VCaP (cell line): ENCODE data around the gene CDK10.

Source experiments
- H3K27ac ChIP-seq: fragments of 450-650 bp; 2 replicates; pipeline ENCODE4 v1.5.1; 2017
- TF ChIP-seq, protein P1 (sequence below): fragments of 450-650 bp; conservative IDR thresholded peaks from 2 replicates; pipeline ENCODE4 v1.5.1; 2017; ENCODE audit warnings: mild to moderate bottlenecking, moderate library complexity

The CDK10 gene

DNA sequence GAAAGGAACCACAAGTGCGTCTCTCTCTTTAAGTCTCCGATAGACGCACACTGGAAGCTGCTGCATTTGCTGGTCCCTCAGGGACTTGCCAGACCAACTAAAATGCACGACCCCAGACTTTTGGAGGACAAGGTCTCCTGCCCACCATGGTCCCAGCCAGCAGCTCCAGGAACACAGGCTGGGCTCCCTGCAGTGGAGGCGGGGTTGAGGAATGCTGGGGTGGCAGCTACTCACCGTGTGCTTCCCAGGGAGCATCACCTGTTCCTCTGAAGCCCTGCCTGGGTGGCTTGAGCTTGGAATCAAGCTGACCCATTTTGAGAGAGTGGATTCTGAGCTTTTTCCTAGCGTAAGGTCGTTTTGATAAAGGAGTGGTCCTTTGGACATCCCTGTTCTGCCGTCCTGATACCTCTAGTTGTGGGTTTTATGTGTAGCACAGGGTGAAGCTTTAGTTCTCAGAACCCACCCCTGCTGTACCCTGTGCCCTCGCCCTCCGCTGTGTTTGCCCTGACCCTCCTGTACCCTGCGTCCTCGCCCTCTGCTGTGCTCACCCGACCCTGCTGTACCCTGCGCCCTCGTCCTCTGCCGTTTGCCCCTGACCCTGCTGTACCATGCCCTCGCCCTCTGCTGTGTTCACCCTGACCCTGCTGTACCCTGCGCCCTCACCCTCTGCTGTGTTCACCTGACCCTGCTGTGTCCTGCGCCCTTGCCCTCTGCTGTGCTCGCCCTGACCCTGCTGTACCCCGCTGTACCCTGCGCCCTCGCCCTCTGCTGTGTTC, 45.8 kb downstream of the CDK10 start:
- H3K27ac ChIP-seq, result no peak overlapping the region
- TF ChIP-seq, protein P1, sequence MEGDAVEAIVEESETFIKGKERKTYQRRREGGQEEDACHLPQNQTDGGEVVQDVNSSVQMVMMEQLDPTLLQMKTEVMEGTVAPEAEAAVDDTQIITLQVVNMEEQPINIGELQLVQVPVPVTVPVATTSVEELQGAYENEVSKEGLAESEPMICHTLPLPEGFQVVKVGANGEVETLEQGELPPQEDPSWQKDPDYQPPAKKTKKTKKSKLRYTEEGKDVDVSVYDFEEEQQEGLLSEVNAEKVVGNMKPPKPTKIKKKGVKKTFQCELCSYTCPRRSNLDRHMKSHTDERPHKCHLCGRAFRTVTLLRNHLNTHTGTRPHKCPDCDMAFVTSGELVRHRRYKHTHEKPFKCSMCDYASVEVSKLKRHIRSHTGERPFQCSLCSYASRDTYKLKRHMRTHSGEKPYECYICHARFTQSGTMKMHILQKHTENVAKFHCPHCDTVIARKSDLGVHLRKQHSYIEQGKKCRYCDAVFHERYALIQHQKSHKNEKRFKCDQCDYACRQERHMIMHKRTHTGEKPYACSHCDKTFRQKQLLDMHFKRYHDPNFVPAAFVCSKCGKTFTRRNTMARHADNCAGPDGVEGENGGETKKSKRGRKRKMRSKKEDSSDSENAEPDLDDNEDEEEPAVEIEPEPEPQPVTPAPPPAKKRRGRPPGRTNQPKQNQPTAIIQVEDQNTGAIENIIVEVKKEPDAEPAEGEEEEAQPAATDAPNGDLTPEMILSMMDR, result no peak

DNA sequence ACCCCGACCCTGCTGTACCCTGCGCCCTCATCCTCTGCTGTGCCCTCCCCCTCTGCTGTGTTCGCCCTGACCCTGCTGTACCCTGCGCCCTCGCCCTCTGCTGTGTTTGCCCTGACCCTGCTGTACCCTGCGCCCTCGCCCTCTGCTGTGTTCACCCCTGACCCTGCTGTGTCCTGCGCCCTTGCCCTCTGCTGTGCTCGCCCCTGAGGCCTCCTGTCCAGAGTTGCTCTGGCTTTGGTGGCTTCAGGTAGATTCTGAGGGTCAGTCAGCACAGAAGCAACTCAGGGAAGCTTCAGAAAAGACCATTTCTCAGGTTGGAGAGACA, 46.4 kb downstream of the CDK10 start:
- H3K27ac ChIP-seq, result no peak overlapping the region
- TF ChIP-seq, protein P1, result no peak

DNA sequence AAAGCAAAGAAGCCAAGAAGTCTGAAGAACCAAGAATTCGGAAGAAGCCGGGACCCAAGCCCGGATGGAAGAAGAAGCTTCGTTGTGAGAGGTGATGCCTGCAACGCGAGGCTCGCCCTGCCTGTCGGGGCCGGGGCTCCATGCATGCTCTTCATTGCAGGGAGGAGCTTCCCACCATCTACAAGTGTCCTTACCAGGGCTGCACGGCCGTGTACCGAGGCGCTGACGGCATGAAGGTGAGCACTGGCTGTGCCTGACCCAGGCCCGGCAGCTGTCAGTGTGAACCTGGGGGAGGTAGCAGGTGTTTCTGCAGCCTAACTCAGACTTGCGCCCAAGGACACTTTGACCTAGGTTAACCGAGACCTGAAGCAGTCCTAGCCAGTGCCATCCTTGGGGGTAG, 46.8 kb downstream of the CDK10 start:
- no peak overlapping the region for H3K27ac ChIP-seq
- TF ChIP-seq, protein P1, result no peak

DNA sequence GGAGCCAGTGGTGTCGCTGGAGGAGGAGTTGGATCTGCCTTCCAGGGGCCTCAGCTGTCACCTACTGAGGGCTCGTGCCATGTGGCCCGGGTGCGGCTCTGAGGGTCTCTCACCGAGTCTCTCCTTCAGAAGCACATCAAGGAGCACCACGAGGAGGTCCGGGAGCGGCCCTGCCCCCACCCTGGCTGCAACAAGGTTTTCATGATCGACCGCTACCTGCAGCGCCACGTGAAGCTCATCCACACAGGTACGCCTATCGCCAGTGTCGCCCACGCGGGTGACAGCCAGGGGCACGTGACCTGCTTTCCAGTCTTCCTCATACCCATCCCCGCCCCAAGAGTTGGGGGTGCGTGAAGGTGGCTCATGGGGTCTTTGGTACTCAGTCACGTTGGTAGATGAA, 47.3 kb downstream of the CDK10 start:
- no peak overlapping the region for H3K27ac ChIP-seq
- TF ChIP-seq, protein P1, result no peak

DNA sequence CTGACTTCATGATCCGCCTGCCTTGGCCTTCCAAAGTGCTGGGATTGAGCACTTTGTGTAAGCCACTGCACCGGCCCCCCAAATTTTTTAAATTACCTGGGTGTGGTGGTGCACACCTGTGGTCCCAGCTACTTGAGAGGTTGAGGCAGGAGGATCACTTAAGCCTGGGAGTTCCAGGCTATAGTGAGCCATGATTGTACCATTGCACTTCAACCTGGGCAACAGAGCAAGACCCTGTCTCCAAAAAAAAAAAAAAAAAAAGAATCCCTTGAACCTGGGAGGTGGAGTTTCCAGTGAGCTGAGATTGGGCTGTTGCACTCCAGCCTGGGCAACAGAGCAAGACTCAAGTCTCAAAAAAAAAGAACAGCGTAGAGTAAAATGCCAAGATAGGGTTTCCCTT, 50.1 kb downstream of the CDK10 start:
- H3K27ac ChIP-seq, result no peak overlapping the region
- TF ChIP-seq, protein P1, result no peak

DNA sequence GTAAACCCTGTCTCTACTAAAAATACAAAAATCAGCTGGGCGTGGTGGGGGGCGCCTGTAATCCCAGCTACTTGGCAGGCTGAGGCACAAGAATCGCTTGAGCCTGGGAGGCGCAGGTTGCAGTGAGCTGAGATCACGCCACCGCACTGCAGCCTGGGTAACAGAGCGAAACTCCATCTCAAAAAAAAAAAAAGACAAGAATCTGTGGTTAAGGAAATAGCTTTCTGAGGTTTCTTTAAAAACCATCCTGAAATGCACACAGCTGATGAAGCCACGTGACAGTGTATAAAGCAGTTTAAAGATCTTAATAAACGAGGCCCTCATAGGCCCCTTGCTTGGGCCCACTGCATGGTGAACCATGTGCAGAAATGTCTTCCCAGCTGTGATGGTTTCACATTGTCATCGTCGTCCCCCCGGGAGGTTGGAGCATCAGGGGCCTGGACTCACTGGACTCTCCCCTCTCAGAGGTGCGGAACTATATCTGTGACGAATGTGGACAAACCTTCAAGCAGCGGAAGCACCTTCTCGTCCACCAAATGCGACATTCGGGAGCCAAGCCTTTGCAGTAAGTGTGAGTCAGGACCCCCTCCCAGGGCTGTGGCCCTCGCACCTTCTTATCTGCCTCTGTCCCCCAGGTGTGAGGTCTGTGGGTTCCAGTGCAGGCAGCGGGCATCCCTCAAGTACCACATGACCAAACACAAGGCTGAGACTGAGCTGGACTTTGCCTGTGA, 51.0 kb downstream of the CDK10 start:
- TF ChIP-seq, protein P1, result no peak
- H3K27ac ChIP-seq, result no peak overlapping the region

DNA sequence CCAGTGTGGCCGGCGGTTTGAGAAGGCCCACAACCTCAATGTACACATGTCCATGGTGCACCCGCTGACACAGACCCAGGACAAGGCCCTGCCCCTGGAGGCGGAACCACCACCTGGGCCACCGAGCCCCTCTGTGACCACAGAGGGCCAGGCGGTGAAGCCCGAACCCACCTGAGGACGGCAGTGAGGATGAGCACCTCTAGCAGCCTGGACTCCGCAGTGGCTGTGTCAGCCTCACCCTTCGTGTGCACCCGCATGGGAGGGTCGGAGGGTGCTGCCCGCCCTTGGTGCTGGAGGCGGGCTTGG, 51.5 kb downstream of the CDK10 start:
- no peak overlapping the region for H3K27ac ChIP-seq
- TF ChIP-seq, protein P1, result no peak
